GM23338 (cell line): ENCODE measurements around the gene RBM33. TPM values are rescaled to one million over a fixed set of nuclear protein-coding genes. Genes with fewer than 3 reads are reported as not detected.

Source experiments
- ATAC-seq: fragments of 200-7000 bp; cut with Tn5 transposase; 3 replicates; pipeline ENCODE4 v1.9.1; 2020
- DNase-seq: peaks from one replicate; pipeline ENCODE4 v3.0.0-alpha.2; 2015; ENCODE audit warnings: low spot score
- H2AFZ ChIP-seq: fragments of 200-600 bp; sonication (generic); 2 replicates; pipeline ENCODE4 v1.8.0; 2016; ENCODE audit warnings: antibody characterized with exemption, mild to moderate bottlenecking, moderate library complexity
- H3F3A ChIP-seq: fragments of 200-600 bp; sonication (generic); replicated peaks from 2 replicates; pipeline ENCODE4 v1.8.0; 2017; ENCODE audit warnings: antibody characterized with exemption, mixed run types, low read depth
- H3K27ac ChIP-seq: fragments of 200-600 bp; sonication (generic); 2 replicates; pipeline ENCODE4 v1.6.1; 2016; ENCODE audit warnings: low read depth
- H3K27me3 ChIP-seq: fragments of 200-600 bp; sonication (generic); 2 replicates; pipeline ENCODE4 v1.8.0; 2016; ENCODE audit warnings: mild to moderate bottlenecking, mixed run types, moderate library complexity; ENCODE audit not compliant: insufficient read depth
- H3K36me3 ChIP-seq: fragments of 200-600 bp; sonication (generic); 2 replicates; pipeline ENCODE4 v1.8.0; 2016; ENCODE audit warnings: mild to moderate bottlenecking; ENCODE audit not compliant: insufficient read depth
- H3K4me1 ChIP-seq: fragments of 200-600 bp; sonication (generic); 2 replicates; pipeline ENCODE4 v1.8.0; 2016; ENCODE audit warnings: mild to moderate bottlenecking, moderate library complexity; ENCODE audit not compliant: insufficient read depth
- H3K4me2 ChIP-seq: fragments of 200-600 bp; sonication (generic); 2 replicates; pipeline ENCODE4 v1.7.1; 2017; ENCODE audit warnings: mixed run types
- H3K4me3 ChIP-seq: fragments of 200-600 bp; sonication (generic); 2 replicates; pipeline ENCODE4 v1.6.1; 2016; ENCODE audit warnings: mixed run types
- H3K79me2 ChIP-seq: fragments of 200-600 bp; sonication (generic); replicated peaks from 2 replicates; pipeline ENCODE4 v1.8.0; 2017; ENCODE audit warnings: mild to moderate bottlenecking; ENCODE audit not compliant: insufficient read depth
- H3K9me2 ChIP-seq: fragments of 200-600 bp; sonication (generic); 2 replicates; pipeline ENCODE4 v1.8.0; 2017; ENCODE audit not compliant: insufficient read depth
- H4K20me1 ChIP-seq: fragments of 200-600 bp; sonication (generic); replicated peaks from 2 replicates; pipeline ENCODE4 v1.8.0; 2017; ENCODE audit warnings: mild to moderate bottlenecking; ENCODE audit not compliant: insufficient read depth
- H3K27ac Mint-ChIP-seq: 2 replicates; pipeline ENCODE4 v1.8.0; 2020; ENCODE audit warnings: inconsistent platforms, mild to moderate bottlenecking, moderate library complexity, mixed read lengths
- H3K27me3 Mint-ChIP-seq: 3 replicates; pipeline ENCODE4 v1.8.0; 2022; ENCODE audit warnings: low read depth, mild to moderate bottlenecking, moderate library complexity, mixed read lengths, inconsistent platforms; ENCODE audit not compliant: insufficient read depth, poor library complexity
- H3K36me3 Mint-ChIP-seq: 3 replicates; pipeline ENCODE4 v1.8.0; 2021; ENCODE audit warnings: low read depth, mild to moderate bottlenecking, inconsistent platforms, moderate library complexity, mixed read lengths
- H3K4me1 Mint-ChIP-seq: 3 replicates; pipeline ENCODE4 v1.8.0; 2020; ENCODE audit warnings: mild to moderate bottlenecking, inconsistent platforms, mixed read lengths
- H3K4me3 Mint-ChIP-seq: 3 replicates; pipeline ENCODE4 v1.8.0; 2021; ENCODE audit warnings: moderate library complexity, mild to moderate bottlenecking, inconsistent platforms, mixed read lengths
- H3K9me3 Mint-ChIP-seq: 3 replicates; pipeline ENCODE4 v1.8.0; 2020; ENCODE audit warnings: moderate library complexity, mild to moderate bottlenecking, inconsistent platforms, mixed read lengths
- CREB1 ChIP-seq: fragments of 250-450 bp; sonication (Bioruptor Pico); IDR thresholded peaks from 2 replicates; pipeline ENCODE4 v1.5.0; 2020; ENCODE audit warnings: low read depth, mild to moderate bottlenecking, moderate library complexity
- CTCF ChIP-seq, 2 experiments: fragments of 200-600 bp in 1 of 2; sonication (generic) in 1 of 2; conservative IDR thresholded peaks; 2 replicates each; pipeline versions ENCODE4 v1.5.1 to v1.6.1; 2016 to 2017; ENCODE audit warnings: antibody characterized with exemption in 2 of 2, low read depth in 2 of 2, mild to moderate bottlenecking in 2 of 2, moderate library complexity in 1 of 2
- ETS1 ChIP-seq: IDR thresholded peaks from 2 replicates; pipeline ENCODE4 v1.6.1; 2016; ENCODE audit warnings: antibody characterized with exemption
- EZH2 ChIP-seq: fragments of 200-600 bp; sonication (generic); IDR thresholded peaks from one replicate; pipeline ENCODE4 v1.8.0; 2017; ENCODE audit warnings: antibody characterized with exemption, mild to moderate bottlenecking, low read depth; ENCODE audit not compliant: unreplicated experiment
- NANOG ChIP-seq: IDR thresholded peaks from 2 replicates; pipeline ENCODE4 v1.6.1; 2016; ENCODE audit warnings: antibody characterized with exemption, borderline replicate concordance
- POLR2AphosphoS5 ChIP-seq: IDR thresholded peaks from 2 replicates; pipeline ENCODE4 v1.6.1; 2016; ENCODE audit warnings: antibody characterized with exemption, low read depth
- polyA plus RNA-seq: library from polyadenylated mRNA; unstranded; fragments of >200 nt; fragmentation: Nextera tagmentation; extraction: Ambion mirVana; gene quantifications from 2 replicates; pipeline ENCODE4 v1.2.1, GENCODE V29; 2016
- total RNA-seq: library from RNA; depleted of rRNA; stranded (reverse); fragments of >200 nt; shearing (Covaris generic); gene quantifications from 2 replicates; pipeline ENCODE4 v1.2.3, GENCODE V29; 2014
- TF ChIP-seq, protein P1 (sequence below): IDR thresholded peaks from one replicate; pipeline ENCODE4 v1.6.1; 2018; ENCODE audit warnings: antibody characterized with exemption; ENCODE audit not compliant: unreplicated experiment
- TF ChIP-seq, protein P2 (sequence below): fragments of 250-450 bp; sonication (Bioruptor Pico); IDR thresholded peaks from 2 replicates; pipeline ENCODE4 v1.5.0; 2020; ENCODE audit warnings: mild to moderate bottlenecking, moderate library complexity

RBM33 gene
- total and polyA plus RNA-seq, 2 experiments from 2014 or later, result 47.7 to 94.7 TPM

DNA sequence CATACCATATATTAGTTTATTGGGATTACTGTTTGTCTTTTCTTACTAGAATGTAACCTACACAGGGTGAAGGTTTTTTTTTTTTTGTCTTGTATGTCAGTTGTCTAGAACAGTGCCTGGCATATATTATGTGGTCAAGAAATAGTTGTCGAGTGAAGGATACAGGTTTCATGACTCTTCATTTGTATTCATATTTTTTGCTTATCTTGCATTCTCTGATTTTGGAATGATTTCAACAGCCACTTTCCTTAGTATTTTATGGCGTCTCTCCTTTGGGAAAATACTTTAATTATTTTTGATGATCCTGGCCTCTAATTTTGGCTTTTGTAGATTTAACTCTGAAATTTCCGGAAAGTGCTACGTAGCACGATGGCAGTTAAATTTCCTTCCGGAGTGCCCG is 12.4 kb downstream of the RBM33 start:
- peaks cover 100% of the 10 kb centered on the region for H3K79me2 ChIP-seq
- H4K20me1 ChIP-seq, result peaks cover 71% of the 10 kb centered on the region
- H3K4me2 ChIP-seq, result no peak overlapping the region
- H3K36me3 Mint-ChIP-seq, result peaks cover 10% of the 10 kb centered on the region; the same call in 2 of the 3 replicates
- H3K27me3 ChIP-seq, result no peaks in the 10 kb centered on the region
- H3K36me3 ChIP-seq, result no peaks in the 10 kb centered on the region
- ATAC-seq (no peak), DNase-seq (no peak)
- no peaks in the 10 kb centered on the region for H3K9me2 ChIP-seq
- no peaks in the 10 kb centered on the region; the same call in 1 of the 2 replicates for H3K4me1 ChIP-seq
- H3K4me3 Mint-ChIP-seq, result no peak overlapping the region
- no peak overlapping the region for H3K27ac Mint-ChIP-seq
- no peak for TF ChIP-seq EZH2
- H3K27me3 Mint-ChIP-seq, result peaks cover 2% of the 10 kb centered on the region
- H3K4me1 Mint-ChIP-seq, result peaks cover 13% of the 10 kb centered on the region
- no peak overlapping the region for H2AFZ ChIP-seq
- H3F3A ChIP-seq, result no peaks in the 10 kb centered on the region
- no peaks in the 10 kb centered on the region for H3K9me3 Mint-ChIP-seq
- no peak overlapping the region for H3K27ac ChIP-seq
- H3K4me3 ChIP-seq, result no peak overlapping the region

- Mint-ChIP-seq H3K9me3 (no peaks in the 10 kb centered on the region), H3K27ac (no peak overlapping the region), H3K27me3 (peaks cover 8% of the 10 kb centered on the region), H3K36me3 (peaks cover 11% of the 10 kb centered on the region; the same call in 2 of the 3 replicates), H3K4me1 (peaks cover 18% of the 10 kb centered on the region), H3K4me3 (no peak overlapping the region)
- Histone ChIP-seq H3K4me1 (peaks cover 11% of the 10 kb centered on the region), H4K20me1 (peaks cover 76% of the 10 kb centered on the region), H3K27me3 (no peaks in the 10 kb centered on the region), H2AFZ (no peak overlapping the region), H3K4me3 (no peak overlapping the region), H3K27ac (no peak overlapping the region), H3K36me3 (no peaks in the 10 kb centered on the region), H3K79me2 (peaks cover 100% of the 10 kb centered on the region), H3F3A (no peaks in the 10 kb centered on the region), H3K4me2 (no peak overlapping the region), H3K9me2 (no peaks in the 10 kb centered on the region)
- DNase-seq (no peak), ATAC-seq (no peak)
- TF ChIP-seq ETS1 (no peak), EZH2 (no peak), POLR2AphosphoS5 (no peak), CREB1 (CRISPR knock-in tag) (no peak), NANOG (no peak), CTCF (conservative IDR thresholded peaks at IDR 0.05; ENCODE audit: low read depth in 2 of 2) (no peak)
- TF ChIP-seq, protein P1, sequence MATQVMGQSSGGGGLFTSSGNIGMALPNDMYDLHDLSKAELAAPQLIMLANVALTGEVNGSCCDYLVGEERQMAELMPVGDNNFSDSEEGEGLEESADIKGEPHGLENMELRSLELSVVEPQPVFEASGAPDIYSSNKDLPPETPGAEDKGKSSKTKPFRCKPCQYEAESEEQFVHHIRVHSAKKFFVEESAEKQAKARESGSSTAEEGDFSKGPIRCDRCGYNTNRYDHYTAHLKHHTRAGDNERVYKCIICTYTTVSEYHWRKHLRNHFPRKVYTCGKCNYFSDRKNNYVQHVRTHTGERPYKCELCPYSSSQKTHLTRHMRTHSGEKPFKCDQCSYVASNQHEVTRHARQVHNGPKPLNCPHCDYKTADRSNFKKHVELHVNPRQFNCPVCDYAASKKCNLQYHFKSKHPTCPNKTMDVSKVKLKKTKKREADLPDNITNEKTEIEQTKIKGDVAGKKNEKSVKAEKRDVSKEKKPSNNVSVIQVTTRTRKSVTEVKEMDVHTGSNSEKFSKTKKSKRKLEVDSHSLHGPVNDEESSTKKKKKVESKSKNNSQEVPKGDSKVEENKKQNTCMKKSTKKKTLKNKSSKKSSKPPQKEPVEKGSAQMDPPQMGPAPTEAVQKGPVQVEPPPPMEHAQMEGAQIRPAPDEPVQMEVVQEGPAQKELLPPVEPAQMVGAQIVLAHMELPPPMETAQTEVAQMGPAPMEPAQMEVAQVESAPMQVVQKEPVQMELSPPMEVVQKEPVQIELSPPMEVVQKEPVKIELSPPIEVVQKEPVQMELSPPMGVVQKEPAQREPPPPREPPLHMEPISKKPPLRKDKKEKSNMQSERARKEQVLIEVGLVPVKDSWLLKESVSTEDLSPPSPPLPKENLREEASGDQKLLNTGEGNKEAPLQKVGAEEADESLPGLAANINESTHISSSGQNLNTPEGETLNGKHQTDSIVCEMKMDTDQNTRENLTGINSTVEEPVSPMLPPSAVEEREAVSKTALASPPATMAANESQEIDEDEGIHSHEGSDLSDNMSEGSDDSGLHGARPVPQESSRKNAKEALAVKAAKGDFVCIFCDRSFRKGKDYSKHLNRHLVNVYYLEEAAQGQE, result no peak
- TF ChIP-seq, protein P2, sequence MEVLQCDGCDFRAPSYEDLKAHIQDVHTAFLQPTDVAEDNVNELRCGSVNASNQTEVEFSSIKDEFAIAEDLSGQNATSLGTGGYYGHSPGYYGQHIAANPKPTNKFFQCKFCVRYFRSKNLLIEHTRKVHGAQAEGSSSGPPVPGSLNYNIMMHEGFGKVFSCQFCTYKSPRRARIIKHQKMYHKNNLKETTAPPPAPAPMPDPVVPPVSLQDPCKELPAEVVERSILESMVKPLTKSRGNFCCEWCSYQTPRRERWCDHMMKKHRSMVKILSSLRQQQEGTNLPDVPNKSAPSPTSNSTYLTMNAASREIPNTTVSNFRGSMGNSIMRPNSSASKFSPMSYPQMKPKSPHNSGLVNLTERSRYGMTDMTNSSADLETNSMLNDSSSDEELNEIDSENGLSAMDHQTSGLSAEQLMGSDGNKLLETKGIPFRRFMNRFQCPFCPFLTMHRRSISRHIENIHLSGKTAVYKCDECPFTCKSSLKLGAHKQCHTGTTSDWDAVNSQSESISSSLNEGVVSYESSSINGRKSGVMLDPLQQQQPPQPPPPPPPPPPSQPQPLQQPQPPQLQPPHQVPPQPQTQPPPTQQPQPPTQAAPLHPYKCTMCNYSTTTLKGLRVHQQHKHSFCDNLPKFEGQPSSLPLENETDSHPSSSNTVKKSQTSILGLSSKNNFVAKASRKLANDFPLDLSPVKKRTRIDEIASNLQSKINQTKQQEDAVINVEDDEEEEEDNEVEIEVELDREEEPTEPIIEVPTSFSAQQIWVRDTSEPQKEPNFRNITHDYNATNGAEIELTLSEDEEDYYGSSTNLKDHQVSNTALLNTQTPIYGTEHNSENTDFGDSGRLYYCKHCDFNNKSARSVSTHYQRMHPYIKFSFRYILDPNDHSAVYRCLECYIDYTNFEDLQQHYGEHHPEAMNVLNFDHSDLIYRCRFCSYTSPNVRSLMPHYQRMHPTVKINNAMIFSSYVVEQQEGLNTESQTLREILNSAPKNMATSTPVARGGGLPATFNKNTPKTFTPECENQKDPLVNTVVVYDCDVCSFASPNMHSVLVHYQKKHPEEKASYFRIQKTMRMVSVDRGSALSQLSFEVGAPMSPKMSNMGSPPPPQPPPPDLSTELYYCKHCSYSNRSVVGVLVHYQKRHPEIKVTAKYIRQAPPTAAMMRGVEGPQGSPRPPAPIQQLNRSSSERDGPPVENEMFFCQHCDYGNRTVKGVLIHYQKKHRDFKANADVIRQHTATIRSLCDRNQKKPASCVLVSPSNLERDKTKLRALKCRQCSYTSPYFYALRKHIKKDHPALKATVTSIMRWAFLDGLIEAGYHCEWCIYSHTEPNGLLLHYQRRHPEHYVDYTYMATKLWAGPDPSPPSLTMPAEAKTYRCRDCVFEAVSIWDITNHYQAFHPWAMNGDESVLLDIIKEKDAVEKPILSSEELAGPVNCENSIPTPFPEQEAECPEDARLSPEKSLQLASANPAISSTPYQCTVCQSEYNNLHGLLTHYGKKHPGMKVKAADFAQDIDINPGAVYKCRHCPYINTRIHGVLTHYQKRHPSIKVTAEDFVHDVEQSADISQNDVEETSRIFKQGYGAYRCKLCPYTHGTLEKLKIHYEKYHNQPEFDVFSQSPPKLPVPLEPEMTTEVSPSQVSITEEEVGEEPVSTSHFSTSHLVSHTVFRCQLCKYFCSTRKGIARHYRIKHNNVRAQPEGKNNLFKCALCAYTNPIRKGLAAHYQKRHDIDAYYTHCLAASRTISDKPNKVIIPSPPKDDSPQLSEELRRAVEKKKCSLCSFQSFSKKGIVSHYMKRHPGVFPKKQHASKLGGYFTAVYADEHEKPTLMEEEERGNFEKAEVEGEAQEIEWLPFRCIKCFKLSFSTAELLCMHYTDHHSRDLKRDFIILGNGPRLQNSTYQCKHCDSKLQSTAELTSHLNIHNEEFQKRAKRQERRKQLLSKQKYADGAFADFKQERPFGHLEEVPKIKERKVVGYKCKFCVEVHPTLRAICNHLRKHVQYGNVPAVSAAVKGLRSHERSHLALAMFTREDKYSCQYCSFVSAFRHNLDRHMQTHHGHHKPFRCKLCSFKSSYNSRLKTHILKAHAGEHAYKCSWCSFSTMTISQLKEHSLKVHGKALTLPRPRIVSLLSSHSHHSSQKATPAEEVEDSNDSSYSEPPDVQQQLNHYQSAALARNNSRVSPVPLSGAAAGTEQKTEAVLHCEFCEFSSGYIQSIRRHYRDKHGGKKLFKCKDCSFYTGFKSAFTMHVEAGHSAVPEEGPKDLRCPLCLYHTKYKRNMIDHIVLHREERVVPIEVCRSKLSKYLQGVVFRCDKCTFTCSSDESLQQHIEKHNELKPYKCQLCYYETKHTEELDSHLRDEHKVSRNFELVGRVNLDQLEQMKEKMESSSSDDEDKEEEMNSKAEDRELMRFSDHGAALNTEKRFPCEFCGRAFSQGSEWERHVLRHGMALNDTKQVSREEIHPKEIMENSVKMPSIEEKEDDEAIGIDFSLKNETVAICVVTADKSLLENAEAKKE (CRISPR knock-in tag), result no peak
Measured at GRCh38 chr7:155660059-155660757, 15.7 kb downstream of the RBM33 start.
